Suppressor macrophage treated with lipopolysaccharide for 1 hour (primary cell): ENCODE measurements around the gene RGS11.

Experiments used
- DNase-seq, 3 donors: peaks; one replicate each; pipeline ENCODE4 v3.0.0-alpha.2; 2020 to 2022

RGS11 gene

GRCh38 chr16:275786-276232, at the start of gene RGS11:
Gene RGS11, minus strand, starts transcription at chr16:275944. Its CDS starts 33 bp downstream, at chr16:275911.
- DNase-seq = peak in 1 of 3 donors; percentile 36

- peak in 2 of 3 donors; percentile 26 to 39 for DNase-seq
Observed at GRCh38 chr16:324451-325334, 48.9 kb upstream of the RGS11 start.

DNA sequence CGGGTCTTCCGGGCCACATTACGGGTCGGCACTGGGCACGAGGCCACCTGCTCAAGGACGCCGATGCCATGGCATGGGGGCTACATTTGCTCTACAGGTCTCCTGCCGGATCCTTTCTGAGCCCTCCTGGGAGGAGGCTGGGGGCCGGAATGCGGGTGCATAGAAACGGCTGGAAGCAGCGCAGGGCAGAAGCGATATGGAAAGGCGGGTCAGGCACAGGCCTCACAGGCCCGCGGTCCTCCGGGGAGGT, 48.4 kb upstream of the RGS11 start:
- no peak for DNase-seq

GRCh38 chr16:322476-323143, 46.9 kb upstream of the RGS11 start:
- DNase-seq = no peak

DNA sequence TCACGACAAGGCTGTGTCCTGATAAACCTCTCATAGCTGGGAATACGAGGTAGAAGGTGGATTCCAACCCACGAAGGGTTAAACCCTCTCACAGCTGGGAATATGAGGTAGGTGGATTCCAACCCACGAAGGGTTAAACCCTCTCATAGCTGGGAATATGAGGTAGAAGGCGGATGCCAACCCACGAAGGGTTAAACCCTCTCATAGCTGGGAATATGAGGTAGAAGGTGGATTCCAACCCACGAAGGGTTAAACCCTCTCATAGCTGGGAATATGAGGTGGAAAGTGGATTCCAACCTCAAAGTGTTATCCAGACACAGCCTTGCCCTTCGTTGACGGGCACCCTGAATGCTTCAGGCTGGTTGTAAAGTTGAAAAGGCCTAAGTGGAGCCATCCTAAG, 45.8 kb upstream of the RGS11 start:
- DNase-seq = no peak

DNA sequence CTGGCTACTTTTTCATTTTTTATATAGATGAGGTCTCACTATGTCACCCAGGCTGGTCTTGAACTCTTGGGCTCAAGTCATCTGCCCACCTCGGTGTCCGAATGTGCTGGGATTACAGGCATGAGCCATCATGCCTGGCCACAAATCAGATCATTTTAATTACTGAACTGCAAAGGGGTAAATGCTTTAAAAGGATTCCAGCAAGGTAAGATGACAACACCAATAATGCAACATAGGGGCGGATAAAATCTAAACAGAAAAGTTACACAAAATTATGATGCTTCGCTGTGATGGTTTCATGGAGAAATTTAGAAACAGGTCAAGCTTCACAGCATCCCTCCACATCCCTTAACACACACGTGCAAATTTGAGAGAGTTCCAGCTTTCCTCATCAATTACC, 44.5 kb upstream of the RGS11 start:
- no peak for DNase-seq

GRCh38 chr16:318628-319027, 42.9 kb upstream of the RGS11 start:
- no peak for DNase-seq

DNA sequence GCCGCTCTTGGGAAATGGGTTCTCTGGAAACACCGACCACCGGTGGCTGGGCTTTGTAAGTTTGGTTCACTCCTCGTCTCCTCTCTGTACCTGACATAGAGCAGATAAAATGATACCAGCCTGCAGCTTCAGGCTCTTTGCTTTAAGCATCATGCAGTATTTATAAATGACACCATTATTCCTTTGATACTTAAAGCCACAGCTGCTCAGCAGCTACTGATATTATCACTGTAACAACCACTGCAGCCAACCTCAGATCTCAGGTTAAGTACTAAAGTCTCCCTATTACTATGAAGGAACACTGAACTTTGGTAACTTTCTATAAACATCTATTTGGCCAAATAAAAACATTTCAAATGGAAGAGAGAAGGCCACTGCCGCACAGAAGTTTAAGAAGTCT, 41.8 kb upstream of the RGS11 start:
- no peak for DNase-seq

DNA sequence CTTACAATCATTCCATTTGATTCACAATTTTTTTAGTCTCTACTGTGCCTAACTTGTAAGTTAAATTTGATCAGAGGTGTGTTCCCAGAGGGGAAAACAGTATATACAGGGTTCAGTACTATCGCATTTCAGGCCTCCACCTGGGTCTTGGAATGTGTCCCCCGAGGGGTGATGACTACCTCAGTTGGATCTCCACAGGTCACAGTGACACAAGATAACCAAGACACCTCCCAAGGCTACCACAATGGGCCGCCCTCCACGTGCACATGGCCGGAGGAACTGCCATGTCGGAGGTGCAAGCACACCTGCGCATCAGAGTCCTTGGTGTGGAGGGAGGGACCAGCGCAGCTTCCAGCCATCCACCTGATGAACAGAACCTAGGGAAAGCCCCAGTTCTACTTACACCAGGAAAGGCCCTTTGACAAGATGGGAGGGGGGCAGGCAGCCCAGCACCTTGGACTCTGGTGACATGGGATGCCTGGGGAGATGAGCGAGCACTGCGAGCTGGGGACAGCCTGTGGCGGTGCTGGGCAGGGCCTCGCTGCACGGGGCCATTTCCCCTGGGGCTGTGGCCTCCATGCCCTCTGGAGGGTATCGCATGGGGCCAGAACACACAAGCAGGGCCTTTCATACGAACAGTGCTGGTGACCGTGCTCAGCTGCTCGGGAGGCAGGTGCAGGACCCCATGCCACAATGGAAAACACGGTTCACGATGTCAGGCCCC, 41.2 kb upstream of the RGS11 start:
- no peak for DNase-seq

DNA sequence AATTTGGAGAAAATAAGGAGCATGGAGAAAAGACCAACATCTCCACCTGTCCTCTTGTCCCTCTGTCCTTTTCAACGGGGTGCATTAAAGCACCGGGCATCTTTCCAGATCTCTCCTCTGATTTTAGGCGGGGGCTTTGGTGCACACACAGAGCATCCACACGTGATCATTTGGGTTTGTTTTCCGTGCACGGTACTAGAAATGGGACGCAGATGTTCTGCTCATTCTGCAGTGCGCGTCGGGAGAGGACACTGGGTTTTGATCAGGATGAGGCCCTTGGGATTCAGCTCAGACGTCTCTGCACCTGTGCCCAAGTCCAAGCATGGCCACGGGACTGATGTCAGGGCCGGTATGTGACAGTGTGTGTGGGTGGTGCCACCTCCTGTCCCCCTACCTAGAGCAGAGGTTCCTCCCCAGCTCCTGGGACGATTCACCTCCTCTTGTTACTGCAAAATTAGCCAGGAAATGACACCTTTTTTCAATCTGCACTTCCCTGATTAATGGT, 39.1 kb upstream of the RGS11 start:
- DNase-seq = no peak

DNA sequence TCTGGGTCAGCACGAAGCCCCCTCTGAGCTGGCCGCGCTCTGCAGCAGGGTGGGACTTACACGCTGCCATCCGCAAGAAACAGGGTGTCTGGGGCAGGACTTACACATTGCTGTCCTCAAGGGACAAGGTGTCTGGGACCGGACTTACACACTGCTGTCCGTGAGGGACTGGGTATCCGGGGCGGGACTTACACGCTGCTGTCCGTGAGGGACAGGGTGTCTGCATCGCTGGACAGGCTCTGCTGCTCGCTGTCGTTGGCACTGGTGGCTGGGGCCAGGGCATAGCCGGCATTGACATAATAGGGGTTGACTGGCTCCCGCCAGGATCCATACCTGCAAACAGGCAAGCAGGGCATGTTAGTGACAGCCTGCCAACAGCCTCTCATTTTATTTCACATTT, 38.6 kb upstream of the RGS11 start:
- no peak for DNase-seq

DNA sequence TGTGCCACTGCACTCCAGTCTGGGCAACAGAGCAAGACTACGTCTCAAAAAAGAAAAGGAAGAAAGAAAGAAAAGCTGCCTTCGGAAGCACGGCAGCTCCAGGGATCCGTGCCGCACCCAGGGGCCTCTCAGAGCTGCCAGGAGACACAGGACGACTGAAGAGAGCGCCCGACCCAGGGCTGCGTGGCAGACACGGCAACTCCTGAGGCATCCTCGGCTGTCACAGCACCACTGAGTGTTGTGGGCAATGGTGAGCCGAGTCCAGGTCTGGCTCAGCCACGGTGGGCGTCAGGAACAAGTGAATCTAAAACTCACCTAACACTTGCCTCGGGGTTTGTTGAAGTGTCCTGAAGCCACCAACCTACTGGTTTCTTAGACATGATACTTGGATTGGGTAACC, 36.0 kb upstream of the RGS11 start:
- no peak for DNase-seq

DNA sequence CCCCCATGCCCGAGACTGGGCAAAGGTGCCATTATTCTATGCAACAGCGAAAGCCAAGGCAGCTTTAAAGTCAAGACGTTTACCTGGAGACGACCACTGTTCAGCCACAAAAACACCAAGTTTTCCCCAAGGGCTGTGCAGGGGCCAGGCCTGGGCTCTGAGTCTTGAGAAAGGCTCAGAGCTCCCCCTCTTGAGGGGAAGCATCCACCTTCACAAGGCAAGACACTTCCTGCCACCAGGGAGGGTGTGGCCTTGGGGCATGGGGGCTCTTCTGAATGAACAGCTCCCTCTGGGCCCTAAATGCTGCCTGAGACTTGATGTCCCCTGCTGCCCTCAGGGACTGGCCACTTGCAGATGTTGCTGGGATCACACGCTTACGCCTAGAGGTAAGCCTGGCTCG, 33.7 kb upstream of the RGS11 start:
- no peak for DNase-seq

GRCh38 chr16:307691-308312, 32.1 kb upstream of the RGS11 start:
- no peak for DNase-seq

DNA sequence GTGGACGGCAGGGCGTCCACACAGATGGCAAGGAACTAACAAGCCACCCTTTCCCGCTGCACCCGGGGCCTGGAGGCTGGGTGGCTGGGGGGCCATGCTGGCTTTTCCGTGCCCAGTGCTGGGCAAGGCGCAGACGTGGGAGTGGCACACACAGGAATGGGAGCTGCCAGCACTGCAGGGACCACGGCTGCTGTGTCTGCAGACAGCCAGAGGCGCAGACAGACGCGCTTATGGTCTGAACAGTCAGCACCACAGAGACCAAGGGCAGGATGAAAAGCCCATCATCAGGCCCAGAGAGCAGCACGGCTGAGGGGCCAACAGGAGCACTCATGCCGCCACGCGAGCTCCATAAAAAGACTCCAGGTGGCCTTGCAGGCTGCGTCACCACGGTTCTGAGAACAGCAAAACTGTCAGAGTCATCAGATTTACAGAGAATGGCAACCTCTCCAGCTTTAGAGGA, 31.2 kb upstream of the RGS11 start:
- no peak for DNase-seq

- no peak for DNase-seq
Observed at GRCh38 chr16:305916-306626, 30.3 kb upstream of the RGS11 start.

DNA sequence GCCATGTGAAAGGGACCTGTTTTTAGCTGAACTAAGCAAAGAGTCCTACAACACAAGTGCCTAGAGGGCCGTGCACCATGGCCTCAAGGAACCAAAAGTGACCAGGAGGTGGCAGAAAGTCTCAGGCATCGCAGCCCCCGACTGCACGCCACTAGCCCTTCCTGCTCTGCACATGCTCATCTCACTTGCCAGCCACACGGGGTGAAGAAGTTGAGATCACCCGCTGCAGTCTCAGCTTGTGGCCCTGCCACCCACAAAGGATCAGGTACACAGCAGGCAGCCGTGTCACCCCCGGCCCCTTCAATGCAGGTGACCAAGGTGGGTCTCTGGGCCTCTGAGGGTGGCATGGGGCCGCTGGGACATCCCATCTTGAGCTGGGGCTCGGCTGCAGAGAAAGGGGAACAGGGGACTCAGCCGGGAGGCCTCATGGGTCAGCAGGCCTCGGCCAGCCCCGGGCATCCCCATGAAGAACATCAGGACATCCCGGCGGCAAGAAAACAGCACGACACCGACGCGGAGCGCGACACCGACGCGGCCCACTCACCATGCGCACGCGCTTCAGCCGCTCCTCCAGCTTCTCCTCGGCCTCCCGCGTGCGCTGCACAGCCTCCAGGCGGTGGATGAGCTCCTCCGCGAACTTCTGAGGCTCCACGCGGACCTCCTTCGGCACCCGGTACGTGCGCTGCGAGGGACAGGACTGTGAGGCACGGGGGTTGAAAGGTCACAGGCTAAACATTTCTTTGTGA, 28.2 kb upstream of the RGS11 start:
- peak; percentile 35 to 55 (median 50) for DNase-seq

DNA sequence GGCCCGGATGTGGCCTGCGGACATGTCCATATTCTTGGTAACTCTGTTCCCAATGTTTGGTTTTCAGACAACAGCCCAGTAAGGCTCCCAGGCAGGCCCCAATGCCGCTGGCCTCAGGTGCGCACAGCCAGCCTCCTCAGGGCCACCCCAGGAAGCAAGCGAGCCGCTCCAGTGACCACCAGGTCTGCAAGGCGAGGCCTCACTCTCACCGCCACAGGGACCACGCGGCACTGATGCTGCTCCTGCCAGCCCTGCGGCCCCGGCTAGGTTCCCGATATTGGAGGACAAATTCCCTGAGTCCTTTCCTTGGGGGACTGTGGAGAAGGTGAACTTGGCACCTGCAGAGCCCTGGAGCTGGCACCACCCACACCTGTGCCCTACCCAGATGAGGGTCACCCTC, 26.2 kb upstream of the RGS11 start:
- no peak for DNase-seq

DNA sequence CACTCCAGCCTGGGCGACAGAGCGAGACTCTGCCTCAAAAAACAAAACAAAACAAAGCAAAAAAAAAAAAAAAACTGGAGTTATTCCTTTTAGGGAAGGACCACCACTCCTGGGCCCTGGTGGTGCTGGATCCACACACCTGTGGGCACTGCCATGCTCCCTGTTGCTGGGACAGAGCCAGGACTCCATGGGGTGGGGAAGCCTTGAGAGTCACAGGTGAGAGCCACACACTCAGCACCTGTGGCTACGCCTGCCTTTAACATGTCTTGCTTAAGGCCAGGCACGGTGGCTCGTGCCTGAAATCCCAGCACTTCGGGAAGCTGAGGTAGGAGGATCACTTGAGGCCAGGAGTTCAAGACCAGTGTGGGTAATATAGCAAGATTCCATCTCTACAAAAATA, 25.5 kb upstream of the RGS11 start:
- DNase-seq = no peak

DNA sequence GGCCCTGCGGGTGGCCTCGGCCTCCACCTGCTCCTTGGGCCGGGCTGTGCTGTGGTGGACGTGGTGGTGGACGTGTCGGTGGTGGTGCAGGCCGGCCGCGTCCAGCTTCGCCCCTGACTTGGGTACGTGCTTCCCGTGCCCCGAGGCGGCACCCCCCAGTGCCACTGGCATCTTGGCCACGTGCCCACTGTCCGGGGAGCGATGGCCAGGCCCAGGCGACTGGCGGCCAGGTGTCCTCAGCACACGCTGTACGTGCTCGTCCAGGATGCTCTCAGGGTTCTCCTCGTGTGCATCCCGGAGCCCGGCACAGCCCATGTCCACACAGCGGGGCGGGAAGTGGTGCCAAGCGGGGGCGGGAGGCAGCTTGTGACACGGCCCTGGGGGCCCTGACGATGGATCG, 22.1 kb upstream of the RGS11 start:
- no peak for DNase-seq

GRCh38 chr16:296806-297510, 21.2 kb upstream of the RGS11 start:
- no peak for DNase-seq
